H9 (cell line): Measurements from ENCODE around the gene ANAPC1. TPM values are rescaled to one million over a fixed set of nuclear protein-coding genes. Genes with fewer than 3 reads are reported as not detected.
"Not testable (repeated sequence)": the region's sequence is repeated elsewhere in the genome, so short reads cannot be mapped to it uniquely, and the experiment has no call there.

Experiments
- DNase-seq: peaks from one replicate; pipeline ENCODE4 v3.0.0-alpha.2; 2017
- H2AFZ ChIP-seq: one replicate; pipeline ENCODE4 v1.6.1; 2013; ENCODE audit warnings: mild to moderate bottlenecking, low read length, control low read depth, moderate library complexity
- H2AK5ac ChIP-seq: 2 replicates; pipeline ENCODE4 v1.6.1; 2013; ENCODE audit warnings: low read length, control low read depth, mixed read lengths; ENCODE audit not compliant: insufficient read length
- H2BK120ac ChIP-seq: one replicate; pipeline ENCODE4 v1.6.1; 2013; ENCODE audit warnings: low read depth, mild to moderate bottlenecking, low read length, control low read depth, inconsistent platforms; ENCODE audit not compliant: poor library complexity, severe bottlenecking
- H2BK12ac ChIP-seq: 2 replicates; pipeline ENCODE4 v1.6.1; 2013; ENCODE audit warnings: low read length, control low read depth, mixed read lengths, low read depth; ENCODE audit not compliant: insufficient read length
- H2BK15ac ChIP-seq: 2 replicates; pipeline ENCODE4 v1.6.1; 2013; ENCODE audit warnings: low read depth, low read length, control low read depth
- H2BK20ac ChIP-seq: one replicate; pipeline ENCODE4 v1.6.1; 2013; ENCODE audit warnings: low read depth, mild to moderate bottlenecking, low read length, control low read depth, inconsistent platforms; ENCODE audit not compliant: poor library complexity, severe bottlenecking
- H2BK5ac ChIP-seq: 2 replicates; pipeline ENCODE4 v1.6.1; 2013; ENCODE audit warnings: low read length, control low read depth, mixed read lengths; ENCODE audit not compliant: insufficient read length
- H3K14ac ChIP-seq: 2 replicates; pipeline ENCODE4 v1.6.1; 2013; ENCODE audit warnings: low read length, control low read depth; ENCODE audit not compliant: insufficient read depth
- H3K18ac ChIP-seq: 2 replicates; pipeline ENCODE4 v1.6.1; 2013; ENCODE audit warnings: low read depth, mild to moderate bottlenecking, mixed read lengths, low read length, control low read depth; ENCODE audit not compliant: insufficient read length
- H3K23ac ChIP-seq: 2 replicates; pipeline ENCODE4 v1.6.1; 2013; ENCODE audit warnings: low read length, control low read depth, mixed read lengths, low read depth; ENCODE audit not compliant: insufficient read length
- H3K23me2 ChIP-seq: 2 replicates; pipeline ENCODE4 v1.6.1; 2013; ENCODE audit warnings: low read depth, mild to moderate bottlenecking, mixed read lengths, low read length, control low read depth; ENCODE audit not compliant: insufficient read length, poor library complexity, severe bottlenecking
- H3K27ac ChIP-seq: 2 replicates; pipeline ENCODE4 v1.5.1; 2013; ENCODE audit warnings: low read length, control low read depth, mixed read lengths, low read depth; ENCODE audit not compliant: insufficient read length
- H3K27me3 ChIP-seq: 2 replicates; pipeline ENCODE4 v1.6.1; 2013; ENCODE audit warnings: low read length, control low read depth, inconsistent platforms; ENCODE audit not compliant: insufficient read depth
- H3K4ac ChIP-seq: 2 replicates; pipeline ENCODE4 v1.6.1; 2013; ENCODE audit warnings: low read depth, mild to moderate bottlenecking, control low read depth, inconsistent platforms, low read length, moderate library complexity
- H3K4me1 ChIP-seq: 2 replicates; pipeline ENCODE4 v1.6.1; 2013; ENCODE audit warnings: low read length, control low read depth, inconsistent platforms; ENCODE audit not compliant: insufficient read depth
- H3K4me2 ChIP-seq: 2 replicates; pipeline ENCODE4 v1.6.1; 2013; ENCODE audit warnings: low read length, control low read depth, mixed read lengths; ENCODE audit not compliant: insufficient read length, insufficient read depth
- H3K56ac ChIP-seq: 2 replicates; pipeline ENCODE4 v1.6.1; 2013; ENCODE audit warnings: low read depth, mild to moderate bottlenecking, mixed read lengths, low read length, control low read depth; ENCODE audit not compliant: insufficient read length
- H3K79me1 ChIP-seq: 2 replicates; pipeline ENCODE4 v1.6.1; 2013; ENCODE audit warnings: low read depth, mild to moderate bottlenecking, moderate library complexity, low read length, control low read depth, inconsistent platforms; ENCODE audit not compliant: insufficient read depth, poor library complexity, severe bottlenecking
- H3K79me2 ChIP-seq: 2 replicates; pipeline ENCODE4 v1.6.1; 2013; ENCODE audit warnings: low read length, control low read depth, inconsistent platforms; ENCODE audit not compliant: insufficient read depth
- H3K9ac ChIP-seq: 2 replicates; pipeline ENCODE4 v1.6.1; 2013; ENCODE audit warnings: low read length, control low read depth, mixed read lengths; ENCODE audit not compliant: insufficient read length; ENCODE audit errors: extremely low read depth
- H3K9me3 ChIP-seq: one replicate; pipeline ENCODE4 v1.6.1; 2013; ENCODE audit warnings: low read depth, low read length, inconsistent platforms; ENCODE audit not compliant: control insufficient read depth
- H3T11ph ChIP-seq: one replicate; pipeline ENCODE4 v1.6.1; 2013; ENCODE audit warnings: mild to moderate bottlenecking, low read length, control low read depth, inconsistent platforms
- H4K20me1 ChIP-seq: one replicate; pipeline ENCODE4 v1.6.1; 2013; ENCODE audit not compliant: control insufficient read depth, insufficient read length, insufficient read depth
- H4K5ac ChIP-seq: 2 replicates; pipeline ENCODE4 v1.6.1; 2013; ENCODE audit warnings: low read depth, mild to moderate bottlenecking, mixed read lengths, low read length, control low read depth; ENCODE audit not compliant: insufficient read length
- H4K8ac ChIP-seq: replicated peaks from 2 replicates; pipeline ENCODE4 v1.6.1; 2013; ENCODE audit warnings: low read length, control low read depth, mixed read lengths, low read depth; ENCODE audit not compliant: insufficient read length
- H4K91ac ChIP-seq: 2 replicates; pipeline ENCODE4 v1.6.1; 2013; ENCODE audit warnings: low read depth, mild to moderate bottlenecking, moderate library complexity, mixed read lengths, low read length, control low read depth; ENCODE audit not compliant: insufficient read length
- H3K27ac Mint-ChIP-seq, 3 experiments: 2 replicates in 2 of 3; 3 replicates in 1 of 3; pipeline ENCODE4 v1.8.0; 2020 to 2021; ENCODE audit warnings: mixed read lengths in 3 of 3, mild to moderate bottlenecking in 1 of 3, moderate library complexity in 1 of 3
- H3K27me3 Mint-ChIP-seq: 2 replicates; pipeline ENCODE4 v1.8.0; 2021; ENCODE audit warnings: low read depth, mild to moderate bottlenecking, moderate library complexity, mixed read lengths
- H3K36me3 Mint-ChIP-seq, 3 experiments: 2 replicates in 2 of 3; 3 replicates in 1 of 3; pipeline ENCODE4 v1.8.0; 2020 to 2021; ENCODE audit warnings: low read depth in 3 of 3, mixed read lengths in 3 of 3; ENCODE audit not compliant: insufficient read depth in 1 of 3
- H3K4me1 Mint-ChIP-seq, 2 experiments: 2 replicates each; pipeline ENCODE4 v1.8.0; 2020; ENCODE audit warnings: mixed read lengths in 2 of 2
- H3K4me3 Mint-ChIP-seq, 2 experiments: 2 replicates in 1 of 2; 3 replicates in 1 of 2; pipeline ENCODE4 v1.8.0; 2020 to 2021; ENCODE audit warnings: mild to moderate bottlenecking in 2 of 2, mixed read lengths in 2 of 2, moderate library complexity in 1 of 2
- H3K9me3 Mint-ChIP-seq, 2 experiments: 2 replicates in 1 of 2; 3 replicates in 1 of 2; pipeline ENCODE4 v1.8.0; 2020; ENCODE audit warnings: mild to moderate bottlenecking in 2 of 2, mixed read lengths in 2 of 2, moderate library complexity in 1 of 2
- WGBS: extraction: QIAGEN DNeasy Blood & Tissue Kit; methylation state at CpG from one replicate; pipeline ENCODE4 v1.1.7; 2013; ENCODE audit warnings: missing lambda C conversion rate, low lambda C conversion rate, mixed read lengths; ENCODE audit not compliant: insufficient read length; ENCODE audit errors: extremely low coverage; 5-methylcytosine and 5-hydroxymethylcytosine counted together
- total RNA-seq: library from RNA; stranded (reverse); gene quantifications from 2 replicates; pipeline ENCODE4 v1.2.1, GENCODE V29; 2021

The ANAPC1 gene
- total RNA-seq, 1 experiment from 2014 or later, result 79.1 TPM

- not testable (repeated sequence) for H2BK5ac ChIP-seq, H3K4me1 ChIP-seq, H3K79me2 ChIP-seq, H3K36me3 Mint-ChIP-seq, DNase-seq, H3T11ph ChIP-seq, H3K9ac ChIP-seq, H3K23ac ChIP-seq, H3K18ac ChIP-seq, H2BK12ac ChIP-seq, H3K56ac ChIP-seq, H4K8ac ChIP-seq, H2AK5ac ChIP-seq, H3K27ac ChIP-seq, H4K5ac ChIP-seq, H3K27me3 ChIP-seq, H2AFZ ChIP-seq, H2BK15ac ChIP-seq, H4K91ac ChIP-seq, H3K4me3 Mint-ChIP-seq, H3K27me3 Mint-ChIP-seq, H3K79me1 ChIP-seq, H3K4me2 ChIP-seq, H3K9me3 ChIP-seq, H4K20me1 ChIP-seq, H2BK20ac ChIP-seq, H2BK120ac ChIP-seq, H3K23me2 ChIP-seq, H3K9me3 Mint-ChIP-seq, H3K4me1 Mint-ChIP-seq, H3K4ac ChIP-seq, H3K27ac Mint-ChIP-seq, H3K14ac ChIP-seq
- WGBS, result no CpG with 5 or more reads among the region's 3 CpGs
Observed at GRCh38 chr2:111741517-111741916, 142.5 kb downstream of the ANAPC1 start.
